Measurements from ENCODE around the gene RIN3.

Gene RIN3

GRCh38 chr14:92513204-92513965, at the start of gene RIN3:
RIN3 (plus strand) TSS chr14:92513781; CDS start chr14:92513933, 152 bp downstream.
- peak; percentile 46 to 52 for DNase-seq

GRCh38 chr14:92464156-92464555, 49.4 kb upstream of the RIN3 start:
- DNase-seq, result no peak

GRCh38 chr14:92464716-92465115, 48.9 kb upstream of the RIN3 start:
- DNase-seq, result no peak

- no peak for DNase-seq
These were observed 48.1 kb upstream of the RIN3 start for GRCh38 chr14:92465353-92466055.

GRCh38 chr14:92466059-92466458, 47.5 kb upstream of the RIN3 start:
- DNase-seq, result no peak

- DNase-seq, result no peak
These were observed 44.1 kb upstream of the RIN3 start for GRCh38 chr14:92469515-92469914.

GRCh38 chr14:92470215-92470614, 43.4 kb upstream of the RIN3 start:
- DNase-seq, result no peak

- DNase-seq, result no peak
These were observed 42.8 kb upstream of the RIN3 start for GRCh38 chr14:92470811-92471210.

GRCh38 chr14:92471919-92472318, 41.7 kb upstream of the RIN3 start:
- DNase-seq, result no peak

- no peak for DNase-seq
These were observed 40.7 kb upstream of the RIN3 start for GRCh38 chr14:92472860-92473259.

GRCh38 chr14:92473261-92473968, 40.2 kb upstream of the RIN3 start:
- DNase-seq, result no peak

- no peak for DNase-seq
These were observed 39.5 kb upstream of the RIN3 start for GRCh38 chr14:92473969-92474535.

- no peak for DNase-seq
These were observed 38.5 kb upstream of the RIN3 start for GRCh38 chr14:92475037-92475436.

- no peak for DNase-seq
These were observed 38.0 kb upstream of the RIN3 start for GRCh38 chr14:92475451-92476187.

- DNase-seq, result no peak
These were observed 32.7 kb upstream of the RIN3 start for GRCh38 chr14:92480856-92481255.

- no peak for DNase-seq
These were observed 32.2 kb upstream of the RIN3 start for GRCh38 chr14:92481386-92481785.

- no peak for DNase-seq
These were observed 31.6 kb upstream of the RIN3 start for GRCh38 chr14:92481811-92482555.

GRCh38 chr14:92482621-92483319, 30.8 kb upstream of the RIN3 start:
- DNase-seq, result no peak

- DNase-seq, result no peak
These were observed 29.3 kb upstream of the RIN3 start for GRCh38 chr14:92484132-92484823.

GRCh38 chr14:92486881-92487280, 26.7 kb upstream of the RIN3 start:
- no peak for DNase-seq
